ENCODE measurements around the gene CHRNG.

- TF ChIP-seq CTCF (IDR thresholded peaks at IDR 0.05; ENCODE audit: poor library complexity) (peak; percentile 8), EZH2 (IDR thresholded peaks at IDR 0.05; ENCODE audit: borderline replicate concordance) (no peak), EZH2phosphoT487 (IDR thresholded peaks at IDR 0.05; ENCODE audit: low read depth, severe bottlenecking, unreplicated experiment) (no peak)
Observed at GRCh38 chr2:232537079-232537478, 2.4 kb upstream of the CHRNG start.

Data from hepatocyte (in vitro differentiated cells).